GM15510 (cell line): ENCODE measurements around the gene HDAC11.

ENCODE experiments used
- POLR2A ChIP-seq: IDR thresholded peaks from 3 replicates; pipeline ENCODE4 v1.6.1; 2011; ENCODE audit warnings: borderline replicate concordance; ENCODE audit not compliant: insufficient read length; ENCODE audit errors: extremely low read depth

HDAC11 gene, protein sequence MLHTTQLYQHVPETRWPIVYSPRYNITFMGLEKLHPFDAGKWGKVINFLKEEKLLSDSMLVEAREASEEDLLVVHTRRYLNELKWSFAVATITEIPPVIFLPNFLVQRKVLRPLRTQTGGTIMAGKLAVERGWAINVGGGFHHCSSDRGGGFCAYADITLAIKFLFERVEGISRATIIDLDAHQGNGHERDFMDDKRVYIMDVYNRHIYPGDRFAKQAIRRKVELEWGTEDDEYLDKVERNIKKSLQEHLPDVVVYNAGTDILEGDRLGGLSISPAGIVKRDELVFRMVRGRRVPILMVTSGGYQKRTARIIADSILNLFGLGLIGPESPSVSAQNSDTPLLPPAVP

DNA sequence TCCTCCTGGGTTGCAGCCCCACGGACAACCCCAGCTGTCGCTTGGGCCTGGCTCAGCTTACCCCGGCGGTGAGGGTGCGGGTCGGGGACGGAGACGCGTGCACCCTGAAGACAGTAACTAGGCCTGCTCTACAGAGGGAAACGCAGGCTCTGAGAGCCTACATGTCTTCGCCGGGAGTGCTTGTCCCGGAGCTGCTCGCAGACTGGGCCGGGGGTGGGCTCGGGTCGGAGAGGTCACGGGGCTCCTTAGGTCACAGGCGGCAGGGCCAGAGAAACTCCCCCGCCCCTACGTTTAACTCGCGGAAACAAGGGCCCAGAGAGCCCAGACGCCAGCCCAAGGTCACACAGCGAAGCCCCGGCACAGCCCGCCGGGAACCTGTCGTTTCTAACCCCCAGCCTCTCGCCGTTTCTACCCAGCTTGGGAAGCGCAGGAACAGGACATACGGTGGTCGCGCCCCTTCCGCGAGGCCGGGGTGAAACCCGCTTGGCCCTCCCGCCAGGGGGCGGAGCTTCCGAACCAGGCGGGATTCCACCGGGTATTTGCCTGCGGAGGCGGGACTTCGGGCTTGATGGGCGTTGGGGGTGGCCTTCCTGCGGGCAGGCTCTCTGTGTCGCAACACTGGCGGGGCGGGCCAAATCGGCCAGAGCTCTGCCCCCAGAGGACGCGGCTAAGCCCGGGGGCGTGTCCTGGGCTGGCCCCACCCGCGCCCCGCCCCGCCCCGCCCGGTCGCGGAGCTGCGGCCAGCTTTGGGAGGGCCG lies at the start of gene HDAC11:
TSS of gene HDAC11 (plus strand) at position 725 of the 758 bp plus-strand sequence. CDS start 42 bp downstream, outside the sequence.
- peak; percentile 63 for TF ChIP-seq POLR2A

DNA sequence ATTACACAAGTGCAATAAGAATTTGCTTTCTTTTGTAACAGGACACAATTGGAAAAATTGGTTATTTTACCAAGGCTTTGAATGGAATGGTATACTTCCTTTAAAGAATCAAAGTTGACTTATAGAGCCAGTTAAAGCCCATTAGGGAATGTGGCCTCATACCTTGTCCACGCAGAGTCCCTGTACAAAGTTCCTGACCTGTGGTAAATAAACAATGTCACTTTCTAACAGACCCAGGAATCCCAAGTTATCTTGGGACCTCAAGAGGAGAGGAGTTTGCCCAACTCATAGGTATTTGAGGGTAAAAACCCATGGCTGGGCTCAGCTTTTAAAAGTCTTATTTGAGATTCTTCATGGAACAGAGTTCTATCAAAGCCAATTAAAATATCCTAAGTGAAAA lies 48.0 kb upstream of the HDAC11 start:
- no peak for TF ChIP-seq POLR2A

DNA sequence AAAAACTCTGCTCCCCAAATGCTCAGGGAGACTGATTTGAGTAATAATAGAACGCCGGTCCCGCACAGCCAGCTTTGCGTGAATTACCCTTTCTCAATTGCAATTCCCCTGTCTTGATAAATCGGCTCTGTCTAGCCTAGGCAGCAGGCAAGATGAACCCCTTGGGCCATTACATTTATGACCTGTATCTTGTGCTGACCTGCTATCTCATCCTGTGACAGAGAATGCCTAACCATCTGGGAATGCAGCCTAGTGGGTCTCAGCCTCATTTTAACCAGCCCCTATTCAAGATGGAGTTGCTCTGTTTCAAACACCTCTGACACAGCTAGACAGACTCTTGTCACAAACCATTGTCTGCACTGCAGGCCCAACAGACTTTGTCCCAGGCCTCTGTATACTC lies 46.2 kb upstream of the HDAC11 start:
- TF ChIP-seq POLR2A, result no peak

DNA sequence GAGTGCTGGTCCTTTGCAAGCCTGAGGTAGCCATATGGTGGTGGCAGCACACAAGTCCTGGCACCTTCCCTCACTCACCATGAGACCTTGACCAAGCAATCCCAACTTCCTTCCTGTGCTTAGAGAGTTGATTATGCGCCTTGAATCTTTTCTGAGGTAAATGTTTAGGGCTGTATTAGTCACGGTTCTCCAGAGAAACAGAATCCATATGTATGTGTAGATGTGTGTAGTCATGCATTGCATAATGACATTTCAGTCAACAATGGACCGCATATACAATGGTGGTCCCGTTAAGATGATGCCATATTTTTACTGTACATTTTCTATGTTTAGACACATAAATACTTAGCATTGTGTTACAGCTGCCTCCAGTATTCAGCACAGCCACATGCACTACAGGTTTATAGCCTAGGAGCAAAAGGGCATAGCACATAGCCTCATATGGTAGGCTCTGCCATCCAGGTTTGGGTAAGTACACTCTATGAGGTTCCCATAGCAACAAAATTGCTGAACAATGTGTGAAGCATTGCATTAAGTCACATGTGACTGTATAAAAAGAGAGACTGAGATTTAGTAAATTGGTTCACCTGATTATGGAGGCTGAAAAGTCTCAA lies 39.8 kb upstream of the HDAC11 start:
- TF ChIP-seq POLR2A, result no peak

DNA sequence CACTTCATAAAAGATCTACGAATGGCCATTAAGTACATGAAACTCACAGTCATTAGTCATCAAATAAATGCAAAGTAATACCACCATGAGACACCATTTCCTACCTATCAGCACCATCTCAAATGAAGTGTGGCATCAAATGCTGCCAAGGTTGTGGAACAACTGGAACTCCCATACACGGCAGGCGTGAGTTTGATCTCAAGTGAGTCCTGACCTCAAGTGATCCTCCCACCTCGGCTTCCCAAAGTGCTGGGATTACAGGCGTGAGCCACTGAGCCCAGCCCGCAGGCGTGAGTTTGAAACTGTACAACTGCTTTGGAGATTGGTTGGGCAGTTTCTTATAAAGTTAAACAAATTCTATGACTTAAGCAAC lies 28.8 kb upstream of the HDAC11 start:
- TF ChIP-seq POLR2A, result no peak

DNA sequence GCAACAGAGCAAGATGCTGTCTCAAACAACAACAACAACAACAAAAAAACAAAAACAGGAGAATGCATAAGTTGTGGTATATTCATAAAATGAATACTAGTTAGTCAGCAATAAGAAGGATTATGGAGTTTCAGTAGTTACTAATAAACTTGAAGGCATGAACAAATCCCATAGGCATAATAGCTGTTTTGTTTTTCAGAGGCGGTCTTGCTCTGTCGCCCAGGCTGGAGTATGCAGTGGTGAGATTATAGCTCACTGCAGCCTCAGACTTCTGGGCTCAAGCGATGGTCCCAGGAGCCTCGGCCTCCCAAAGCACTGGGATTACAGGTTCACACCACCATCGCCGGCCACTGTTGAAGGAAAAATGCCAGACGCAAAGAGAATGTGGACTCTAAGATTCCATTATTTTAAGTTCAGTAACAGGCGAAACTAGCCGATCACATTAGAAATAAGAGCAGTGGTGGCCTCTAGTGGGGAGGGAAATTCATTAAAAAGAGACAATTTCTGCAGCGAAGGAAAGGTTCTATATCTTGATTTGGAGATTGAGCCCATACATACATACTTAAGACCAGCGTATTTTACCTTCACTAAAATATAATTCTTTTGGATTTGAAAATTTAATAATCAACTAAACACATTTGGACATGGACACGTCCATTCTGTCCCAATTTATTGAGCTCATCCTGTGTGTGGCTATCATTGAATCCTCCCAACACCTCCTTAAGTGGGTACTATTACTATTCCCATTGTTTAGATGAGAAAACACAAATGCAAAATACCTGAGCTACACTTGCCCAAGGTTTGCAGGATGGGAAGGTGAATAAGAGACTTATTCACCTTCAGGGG lies 27.4 kb upstream of the HDAC11 start:
- TF ChIP-seq POLR2A, result no peak

DNA sequence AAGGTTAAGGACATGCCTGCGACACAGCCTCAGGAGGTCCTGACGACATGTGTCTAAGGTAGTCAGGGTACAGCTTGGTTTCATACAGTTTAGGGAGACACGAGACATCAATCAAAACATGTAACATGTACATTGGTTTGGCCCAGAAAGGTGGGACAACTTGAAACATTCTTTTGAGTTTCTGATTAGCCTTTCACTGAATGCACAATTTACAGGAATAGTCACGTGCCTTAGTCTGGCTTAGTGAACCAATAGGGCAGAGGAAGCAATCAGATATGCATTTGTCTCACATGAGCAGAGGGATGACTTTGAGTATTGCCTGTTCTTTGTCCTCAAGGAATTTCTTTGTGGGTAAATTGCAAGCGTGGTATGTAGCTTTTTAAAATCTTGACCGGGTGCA lies 24.5 kb upstream of the HDAC11 start:
- no peak for TF ChIP-seq POLR2A

DNA sequence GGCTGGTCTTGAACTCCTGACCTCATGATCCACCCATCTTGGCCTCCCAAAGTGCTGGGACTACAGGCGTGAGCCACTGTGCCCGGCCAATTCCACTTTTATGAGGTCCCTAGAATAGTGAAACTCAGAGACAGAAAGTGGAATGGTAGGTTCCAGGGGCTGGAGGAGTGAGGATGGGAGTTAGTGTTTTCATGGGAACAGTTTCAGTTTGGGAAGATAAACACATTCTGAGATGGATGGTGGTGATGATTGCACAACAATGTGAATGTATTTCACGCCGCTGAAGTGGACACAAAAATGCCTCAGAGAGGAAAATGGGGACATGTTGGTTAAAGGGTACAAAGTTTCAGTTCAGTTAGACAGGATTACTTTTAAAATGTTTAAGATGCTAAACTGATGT lies 22.5 kb upstream of the HDAC11 start:
- no peak for TF ChIP-seq POLR2A

DNA sequence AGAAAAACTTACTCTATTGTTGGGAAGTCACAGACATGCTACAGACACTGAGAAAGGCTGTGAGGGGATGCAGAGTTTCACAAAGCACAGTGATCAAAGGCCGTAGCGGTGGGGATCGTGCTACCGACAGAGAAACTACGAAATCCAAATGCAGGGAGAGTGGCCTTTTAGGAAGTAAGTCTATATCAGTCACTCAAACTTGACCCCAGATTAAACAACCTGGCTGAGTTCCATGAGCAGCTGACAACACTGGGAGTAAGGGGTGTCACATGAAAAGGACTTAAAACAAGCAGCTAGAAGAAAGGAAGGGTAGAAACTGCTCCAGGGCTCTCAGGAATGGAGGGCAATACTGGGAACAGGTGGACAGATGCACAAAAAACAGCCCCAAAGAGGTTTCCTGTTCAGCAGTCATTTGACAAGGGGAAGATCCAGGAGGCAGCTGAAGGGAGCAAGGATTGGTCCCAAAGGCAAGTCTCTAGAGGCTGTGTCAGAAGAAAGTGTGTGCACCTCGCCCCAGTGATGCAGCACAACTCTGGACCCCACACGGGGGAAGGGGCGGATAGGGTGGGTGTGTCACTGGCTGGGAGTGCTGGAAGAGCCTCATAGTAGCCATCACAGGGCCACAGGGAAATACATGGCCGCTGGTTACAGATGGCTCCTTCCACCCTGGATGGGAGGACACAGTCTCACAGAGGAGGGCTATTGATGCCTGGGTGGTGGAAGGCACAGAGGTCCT lies 20.3 kb upstream of the HDAC11 start:
- no peak for TF ChIP-seq POLR2A

DNA sequence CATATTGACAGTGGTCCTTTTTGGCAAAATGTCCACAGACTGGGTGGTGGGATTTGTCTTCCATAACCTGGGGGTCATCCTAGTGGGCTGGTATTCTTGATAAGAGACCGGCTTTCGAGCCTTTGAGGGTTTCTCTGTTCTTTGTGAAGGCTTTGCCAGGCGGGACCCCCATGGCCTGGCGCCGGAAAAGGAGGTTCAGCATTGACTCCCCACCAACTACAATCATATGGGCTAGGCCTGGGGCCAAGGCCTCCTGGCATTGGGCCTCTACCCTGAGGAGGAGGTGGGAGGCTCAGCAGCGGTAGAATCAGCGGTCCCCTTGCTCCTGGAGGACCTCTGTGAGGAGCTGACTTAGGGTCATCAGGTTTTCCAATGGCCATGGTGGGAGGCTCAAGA lies 19.8 kb upstream of the HDAC11 start:
- no peak for TF ChIP-seq POLR2A

DNA sequence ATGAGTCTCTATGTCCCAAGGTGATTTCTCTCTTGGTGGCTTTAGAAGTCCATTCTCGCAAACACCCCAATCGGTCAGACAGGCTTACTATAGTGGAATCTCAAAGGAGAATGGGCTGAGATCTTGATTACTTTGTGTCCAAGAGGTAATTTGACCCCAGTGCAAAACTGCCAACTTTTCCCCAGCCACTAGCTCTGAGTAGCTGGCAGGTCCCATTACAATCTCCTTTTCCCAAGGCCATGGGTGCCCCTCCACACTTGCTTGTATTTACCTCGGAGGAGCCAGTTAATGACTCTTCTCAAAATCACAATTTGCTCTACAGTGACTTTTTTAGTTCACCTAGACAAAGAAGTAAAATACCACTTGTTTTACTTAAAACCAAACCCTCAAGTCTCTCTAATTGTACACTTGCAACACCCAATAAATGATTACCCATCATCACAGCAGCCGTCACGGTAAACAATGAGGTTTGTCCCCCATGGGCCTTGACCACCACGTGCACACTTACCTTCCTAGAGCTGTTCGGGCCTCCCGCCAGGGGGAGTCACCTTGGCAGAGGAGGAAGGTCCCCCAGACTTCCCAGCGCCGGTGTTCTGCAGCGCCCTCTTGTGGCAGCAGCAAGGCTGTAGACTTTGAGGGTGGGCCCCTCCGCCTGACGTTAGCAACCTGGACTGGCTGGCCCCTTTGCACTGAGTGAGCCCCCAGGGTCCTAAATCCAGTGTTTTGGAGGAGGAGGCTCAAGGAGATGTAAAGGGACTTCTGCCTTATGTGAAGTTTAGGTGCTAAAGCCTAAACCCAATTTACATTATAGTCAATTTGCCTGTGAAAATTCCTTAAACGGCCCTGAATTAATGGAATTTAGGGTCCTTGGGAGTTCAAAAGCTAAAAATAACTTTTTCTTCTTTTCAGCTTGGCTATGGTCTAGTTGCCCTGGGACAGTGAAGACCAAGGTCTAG lies 18.7 kb upstream of the HDAC11 start:
- no peak for TF ChIP-seq POLR2A

DNA sequence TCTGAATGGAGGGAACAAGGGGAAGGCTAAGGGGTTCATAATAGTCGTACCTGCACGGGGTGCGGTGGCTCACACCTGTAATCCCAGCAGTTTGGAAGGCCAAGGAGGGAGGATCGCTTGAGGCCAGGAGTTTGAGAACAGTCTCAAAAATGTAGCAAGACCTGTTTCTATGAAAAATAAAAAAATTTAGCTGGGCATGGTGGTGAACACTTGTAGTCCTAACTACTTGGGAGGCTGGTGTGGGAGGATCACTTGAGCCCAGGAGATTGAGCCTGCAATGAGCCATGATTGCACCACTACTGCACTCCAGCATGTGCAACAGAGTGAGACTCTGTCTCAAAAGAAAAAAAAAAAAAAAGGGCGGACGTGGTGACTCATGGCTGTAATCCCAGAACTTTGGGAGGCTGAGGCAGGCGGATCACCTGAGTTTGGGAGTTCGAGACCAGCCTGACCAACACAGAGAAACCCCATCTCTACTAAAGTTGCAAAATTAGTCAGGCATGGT lies 17.9 kb upstream of the HDAC11 start:
- no peak for TF ChIP-seq POLR2A

DNA sequence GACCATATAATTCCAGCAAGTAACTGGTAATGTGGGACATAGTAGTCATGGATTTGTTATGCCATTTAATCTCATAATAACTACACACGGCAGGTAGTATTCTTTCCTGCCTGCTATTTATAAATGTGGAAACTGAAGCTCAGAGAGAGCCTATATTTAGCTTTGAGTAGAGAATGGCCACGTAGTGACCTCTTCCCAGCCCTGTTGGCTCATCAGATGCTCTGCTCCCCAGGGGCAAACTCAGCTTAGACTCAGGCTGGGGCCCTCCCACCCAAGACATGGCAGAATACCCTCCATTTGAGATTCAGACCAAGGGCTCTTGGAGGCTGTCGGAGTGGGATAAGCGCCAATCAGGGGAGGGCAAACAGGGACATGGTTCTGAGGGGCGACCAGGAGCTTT lies 17.3 kb upstream of the HDAC11 start:
- TF ChIP-seq POLR2A, result no peak
